Superior temporal gyrus (tissue), 1 donor: Measurements from ENCODE around the gene ATG2A.
A peak's percentile ranks its signal among the peaks of the same experiment; 100 is the strongest.

Experiments used
- DNase-seq: peaks from one replicate; pipeline ENCODE4 v3.0.0-alpha.2; 2016; ENCODE audit errors: extremely low spot score

Gene ATG2A

GRCh38 chr11:64870176-64870892 is 46.7 kb downstream of the ATG2A start:
- no peak for DNase-seq

- DNase-seq, result no peak
Observed at GRCh38 chr11:64869571-64870175, 47.3 kb downstream of the ATG2A start.

- DNase-seq, result peak; percentile 47
Observed at GRCh38 chr11:64868904-64869570, 48.0 kb downstream of the ATG2A start.

GRCh38 chr11:64867748-64868462 is 49.1 kb downstream of the ATG2A start:
- DNase-seq, result no peak

- DNase-seq, result no peak
Observed at GRCh38 chr11:64866173-64866491, 50.9 kb downstream of the ATG2A start.

GRCh38 chr11:64865286-64866172 is 51.5 kb downstream of the ATG2A start:
- no peak for DNase-seq

GRCh38 chr11:64864473-64865285 is 52.3 kb downstream of the ATG2A start:
- DNase-seq, result no peak

GRCh38 chr11:64864135-64864472 is 52.9 kb downstream of the ATG2A start:
- DNase-seq, result no peak

GRCh38 chr11:64863391-64864060 is 53.5 kb downstream of the ATG2A start:
- no peak for DNase-seq

GRCh38 chr11:64862987-64863390 is 54.0 kb downstream of the ATG2A start:
- no peak for DNase-seq

GRCh38 chr11:64861227-64861975 is 55.6 kb downstream of the ATG2A start:
- DNase-seq, result no peak

GRCh38 chr11:64859542-64860414 is 57.2 kb downstream of the ATG2A start:
- no peak for DNase-seq

GRCh38 chr11:64858467-64859263 is 58.3 kb downstream of the ATG2A start:
- DNase-seq, result no peak

- DNase-seq, result no peak
Observed at GRCh38 chr11:64857485-64857884, 59.5 kb downstream of the ATG2A start.

- no peak for DNase-seq
Observed at GRCh38 chr11:64856382-64857227, 60.4 kb downstream of the ATG2A start.

- DNase-seq, result no peak
Observed at GRCh38 chr11:64855596-64856304, 61.3 kb downstream of the ATG2A start.
